H1 (cell line): ENCODE data around the gene KCNH8. TPM values are rescaled to one million over a fixed set of nuclear protein-coding genes. Genes with fewer than 3 reads are reported as not detected.

Experiments used
- CTCF ChIA-PET: fragments of 300-600 bp; sonication (Branson Sonifier 250); formaldehyde crosslinking; loops from one replicate; lab custom pipeline; 2021; ENCODE audit not compliant: partially characterized antibody; lab: Charles Lee
- POLR2A ChIA-PET: fragments of 300-600 bp; sonication (Branson Sonifier 250); formaldehyde crosslinking; loops from one replicate; lab custom pipeline; 2021; ENCODE audit warnings: inconsistent platforms; ENCODE audit not compliant: partially characterized antibody; lab: Charles Lee
- DNase-seq, 2 experiments: peaks; one replicate each; pipeline versions ENCODE4 v3.0.0 to v3.0.0-alpha.2; 2010 to 2022; ENCODE audit warnings: low spot score in 2 of 2, low read depth in 1 of 2, mixed read lengths in 1 of 2
- FAIRE-seq: peaks from 2 replicates; lab custom pipeline; 2011; peaks lifted over from hg19 to GRCh38; lab: Jason Lieb, UNC
- H2AFZ ChIP-seq: 2 replicates; pipeline ENCODE4 v1.8.1; 2012; ENCODE audit warnings: low read length, inconsistent platforms
- H2AK5ac ChIP-seq: 2 replicates; pipeline ENCODE4 v1.6.1; 2013; ENCODE audit warnings: low read depth, low read length
- H2BK120ac ChIP-seq: replicated peaks from 2 replicates; pipeline ENCODE3; 2013; ENCODE audit warnings: low read depth, low read length, inconsistent platforms
- H2BK12ac ChIP-seq: 2 replicates; pipeline ENCODE4 v1.6.1; 2013; ENCODE audit warnings: low read depth, low read length
- H2BK15ac ChIP-seq: 2 replicates; pipeline ENCODE4 v1.6.1; 2013; ENCODE audit warnings: low read length
- H2BK20ac ChIP-seq: 2 replicates; pipeline ENCODE4 v1.6.1; 2013; ENCODE audit warnings: low read length
- H2BK5ac ChIP-seq: 2 replicates; pipeline ENCODE4 v1.6.1; 2013; ENCODE audit warnings: low read depth, low read length
- H3K14ac ChIP-seq: 2 replicates; pipeline ENCODE4 v1.6.1; 2013; ENCODE audit warnings: inconsistent platforms; ENCODE audit not compliant: insufficient read length
- H3K18ac ChIP-seq: 2 replicates; pipeline ENCODE4 v1.6.1; 2013; ENCODE audit warnings: low read length; ENCODE audit errors: extremely low read depth
- H3K23ac ChIP-seq: 2 replicates; pipeline ENCODE4 v1.6.1; 2013; ENCODE audit warnings: inconsistent platforms; ENCODE audit not compliant: insufficient read length
- H3K23me2 ChIP-seq: 2 replicates; pipeline ENCODE4 v1.6.1; 2013; ENCODE audit warnings: low read depth, low read length
- H3K27ac ChIP-seq: 2 replicates; pipeline ENCODE4 v1.6.1; 2011; ENCODE audit warnings: low read depth, low read length, inconsistent platforms
- H3K27me3 ChIP-seq, 4 experiments: replicated peaks in 1 of 4; 1 replicate in 1 of 4; 2 replicates in 3 of 4; pipeline versions ENCODE4 v1.6.1 to v1.8.1; 2011 to 2013; ENCODE audit warnings: low read length in 3 of 4, mild to moderate bottlenecking in 3 of 4, inconsistent platforms in 2 of 4, mixed read lengths in 2 of 4, moderate library complexity in 1 of 4; ENCODE audit not compliant: control insufficient read depth in 3 of 4, insufficient read depth in 3 of 4; ENCODE audit errors: extremely low read depth in 1 of 4
- H3K36me3 ChIP-seq, 4 experiments: 2 replicates each; pipeline versions ENCODE4 v1.6.1 to v1.8.1; 2011 to 2013; ENCODE audit warnings: mild to moderate bottlenecking in 4 of 4, low read length in 3 of 4, moderate library complexity in 2 of 4, control low read depth in 1 of 4, inconsistent platforms in 1 of 4; ENCODE audit not compliant: insufficient read depth in 4 of 4, control insufficient read depth in 2 of 4
- H3K4ac ChIP-seq: replicated peaks from 2 replicates; pipeline ENCODE3; 2013; ENCODE audit warnings: low read length, low read depth, mixed read lengths, inconsistent platforms; ENCODE audit not compliant: insufficient read length
- H3K4me1 ChIP-seq, 4 experiments: replicated peaks in 1 of 4; 1 replicate in 1 of 4; 2 replicates in 3 of 4; pipeline versions ENCODE4 v1.6.1 to v1.8.1; 2011 to 2013; ENCODE audit warnings: low read length in 3 of 4, inconsistent platforms in 2 of 4, mixed read lengths in 1 of 4; ENCODE audit not compliant: insufficient read depth in 4 of 4, control insufficient read depth in 3 of 4
- H3K4me2 ChIP-seq, 2 experiments: 2 replicates each; pipeline versions ENCODE4 v1.6.1 to v1.8.1; 2011 to 2013; ENCODE audit warnings: low read depth in 2 of 2, low read length in 2 of 2, control low read depth in 1 of 2, inconsistent platforms in 1 of 2, mild to moderate bottlenecking in 1 of 2; ENCODE audit not compliant: insufficient read depth in 1 of 2
- H3K4me3 ChIP-seq, 4 experiments: fragments of 200-600, 300-600 bp in 1 of 4; sonication (generic), shearing (Covaris generic), sonication (Bioruptor Twin) in 1 of 4; 2 replicates each; pipeline versions ENCODE4 v1.5.1 to v1.8.1; 2011 to 2016; ENCODE audit warnings: low read length in 4 of 4, low read depth in 3 of 4, control low read depth in 2 of 4, inconsistent platforms in 2 of 4, mild to moderate bottlenecking in 2 of 4, mixed read lengths in 1 of 4, moderate library complexity in 1 of 4; ENCODE audit not compliant: insufficient read depth in 2 of 4; ENCODE audit errors: extremely low read depth in 1 of 4
- H3K56ac ChIP-seq: replicated peaks from 2 replicates; pipeline ENCODE3; 2013; ENCODE audit warnings: low read depth, mild to moderate bottlenecking, mixed read lengths, low read length, inconsistent platforms; ENCODE audit not compliant: insufficient read length
- H3K79me1 ChIP-seq: 2 replicates; pipeline ENCODE4 v1.6.1; 2013; ENCODE audit warnings: low read depth, low read length, control low read depth
- H3K79me2 ChIP-seq, 2 experiments: 2 replicates each; pipeline versions ENCODE4 v1.6.1 to v1.8.1; 2012 to 2013; ENCODE audit warnings: low read length in 2 of 2, mild to moderate bottlenecking in 2 of 2, inconsistent platforms in 1 of 2; ENCODE audit not compliant: insufficient read depth in 2 of 2, control insufficient read depth in 1 of 2
- H3K9ac ChIP-seq, 4 experiments: replicated peaks in 1 of 4; 1 replicate in 1 of 4; 2 replicates in 3 of 4; pipeline versions ENCODE4 v1.6.1 to v1.8.1; 2011 to 2013; ENCODE audit warnings: low read depth in 3 of 4, low read length in 3 of 4, control low read depth in 2 of 4, mild to moderate bottlenecking in 2 of 4, moderate library complexity in 2 of 4, inconsistent platforms in 1 of 4; ENCODE audit errors: extremely low read depth in 1 of 4
- H3K9me3 ChIP-seq, 2 experiments: 2 replicates each; pipeline versions ENCODE4 v1.6.1 to v1.8.1; 2012 to 2013; ENCODE audit warnings: mild to moderate bottlenecking in 2 of 2, moderate library complexity in 2 of 2, control low read depth in 1 of 2, inconsistent platforms in 1 of 2, low read depth in 1 of 2, low read length in 1 of 2, mixed read lengths in 1 of 2; ENCODE audit not compliant: insufficient read depth in 2 of 2
- H4K20me1 ChIP-seq, 2 experiments: replicated peaks in 1 of 2; 2 replicates each; pipeline versions ENCODE3 to v1.8.1; 2011 to 2013; ENCODE audit warnings: inconsistent platforms in 2 of 2, low read length in 2 of 2, mild to moderate bottlenecking in 1 of 2; ENCODE audit not compliant: insufficient read depth in 2 of 2, control insufficient read depth in 1 of 2
- H4K5ac ChIP-seq: 2 replicates; pipeline ENCODE4 v1.6.1; 2013; ENCODE audit warnings: low read length, low read depth, mixed read lengths, inconsistent platforms; ENCODE audit not compliant: insufficient read length
- H4K8ac ChIP-seq: 2 replicates; pipeline ENCODE4 v1.8.0; 2013; ENCODE audit warnings: mild to moderate bottlenecking, moderate library complexity, low read length, inconsistent platforms; ENCODE audit not compliant: insufficient read depth; ENCODE audit errors: extremely low read depth
- H4K91ac ChIP-seq: replicated peaks from 2 replicates; pipeline ENCODE3; 2013; ENCODE audit warnings: low read length, mixed read lengths, inconsistent platforms; ENCODE audit not compliant: insufficient read length
- ASH2L ChIP-seq: fragments of 200-600, 300-600 bp; sonication (generic); IDR thresholded peaks from one replicate; pipeline ENCODE4 v1.7.1; 2017; ENCODE audit warnings: low read length
- CHD2 ChIP-seq: IDR thresholded peaks from 2 replicates; pipeline ENCODE4 v1.6.1; 2012; ENCODE audit warnings: low read length, improper control_type of control experiment
- EGR1 ChIP-seq: IDR thresholded peaks from 2 replicates; pipeline ENCODE4 v1.6.1; 2011; ENCODE audit warnings: low read depth, low read length, borderline replicate concordance
- GABPA ChIP-seq: IDR thresholded peaks from 2 replicates; pipeline ENCODE4 v1.6.1; 2011; ENCODE audit warnings: mild to moderate bottlenecking, low read length, moderate library complexity, borderline replicate concordance; ENCODE audit not compliant: insufficient read depth
- KDM5A ChIP-seq: fragments of 200-600 bp; IDR thresholded peaks from 2 replicates; pipeline ENCODE4 v1.7.1; 2012; ENCODE audit warnings: mild to moderate bottlenecking, low read length, inconsistent platforms, mixed read lengths
- NRF1 ChIP-seq: IDR thresholded peaks from 2 replicates; pipeline ENCODE4 v1.6.1; 2011; ENCODE audit warnings: mild to moderate bottlenecking, low read depth, low read length, improper control_type of control experiment
- POU5F1 ChIP-seq: IDR thresholded peaks from 2 replicates; pipeline ENCODE4 v1.6.1; 2011; ENCODE audit warnings: low read depth, mild to moderate bottlenecking, low read length, moderate library complexity
- RNF2 ChIP-seq: fragments of 200-900, 300-1000 bp; sonication (generic); IDR thresholded peaks from 2 replicates; pipeline ENCODE4 v1.7.1; 2016; ENCODE audit warnings: borderline replicate concordance, low read depth, mild to moderate bottlenecking, antibody characterized with exemption, low read length; ENCODE audit not compliant: poor library complexity, severe bottlenecking; ENCODE audit errors: missing control alignments
- SP1 ChIP-seq: IDR thresholded peaks from 2 replicates; pipeline ENCODE4 v1.6.1; 2011; ENCODE audit warnings: low read depth, low read length
- WGBS, 2 experiments: shearing (Covaris generic) in 1 of 2; methylation state at CpG; one replicate each; pipeline versions ENCODE4 v1.1.6 to v1.1.7; 2013 to 2015; ENCODE audit warnings: low lambda C conversion rate in 2 of 2, mixed read lengths in 2 of 2, inconsistent platforms in 1 of 2, low coverage in 1 of 2, missing lambda C conversion rate in 1 of 2; ENCODE audit not compliant: insufficient replicate concordance in 2 of 2, insufficient coverage in 1 of 2, insufficient read length in 1 of 2; ENCODE audit errors: extremely low coverage in 1 of 2, missing lambda C conversion rate in 1 of 2; 5-methylcytosine and 5-hydroxymethylcytosine counted together
- polyA plus RNA-seq, 7 experiments: library from polyadenylated mRNA; depleted of rRNA in 3 of 7; stranded (reverse) in 5 of 7; unstranded in 2 of 7; fragments of >200 nt in 5 of 7; fragments of 200-250 nt in 2 of 7; gene quantifications; 1 replicate in 5 of 7; 2 replicates in 1 of 7; 4 replicates in 1 of 7; pipeline versions ENCODE4 v1.2.1 to v1.2.3, GENCODE V29; 2011 to 2013; ENCODE audit warnings: missing spikeins in 2 of 7, mixed read lengths in 2 of 7
- total RNA-seq: library from RNA; stranded (reverse); fragmentation: NEBNext Ultra II Directional; extraction: Animal tissue kit (Norgen Biotek cat#: 25700); gene quantifications from 2 replicates; pipeline ENCODE4 v1.2.1, GENCODE V29; 2021

The KCNH8 gene
- total and polyA plus RNA-seq, 2 of the 8 experiments (the other 6 are each of a cell fraction or from before 2014, with no cell fraction given) = 2.2 to 2.4 TPM

- Histone ChIP-seq H3K4ac (no peak overlapping the region), H4K8ac (no peak overlapping the region), H3K27ac (no peak overlapping the region), H4K20me1 (no peaks in the 10 kb centered on the region), H3K9me3 (no peaks in the 10 kb centered on the region), H3K23ac (no peak overlapping the region), H3K36me3 (no peaks in the 10 kb centered on the region), H3K79me1 (no peaks in the 10 kb centered on the region), H3K4me1 (no peaks in the 10 kb centered on the region), H2AFZ (no peak overlapping the region), H2AK5ac (no peak overlapping the region)
- 95% methylated on average over 2 of the region's 2 CpGs; no CpG with 5 or more reads in 1 of the 2 experiments for WGBS, 2 experiments
- FAIRE-seq = no peak
- POLR2A ChIA-PET = no interaction called here
- TF ChIP-seq KDM5A (no peak), EGR1 (no peak), NRF1 (no peak), POU5F1 (no peak), ASH2L (no peak), CHD2 (no peak), GABPA (no peak), SP1 (no peak), RNF2 (no peak)
- TF ChIP-seq, all 59 proteins: peak for 0
- no peak overlapping the region for H3K56ac ChIP-seq
- CTCF ChIA-PET = no interaction called here
- H2BK15ac ChIP-seq = no peak overlapping the region
- H4K5ac ChIP-seq = no peak overlapping the region
- no peak overlapping the region for H2BK12ac ChIP-seq
- H2BK120ac ChIP-seq = no peak overlapping the region
- H2BK5ac ChIP-seq = no peak overlapping the region
- H4K91ac ChIP-seq = no peak overlapping the region
- H3K79me2 ChIP-seq = no peaks in the 10 kb centered on the region
- H3K14ac ChIP-seq = no peak overlapping the region
- H2BK20ac ChIP-seq = no peak overlapping the region
- H3K18ac ChIP-seq = no peak overlapping the region
- H3K9ac ChIP-seq = no peak overlapping the region
- no peak overlapping the region for H3K4me2 ChIP-seq
- no peaks in the 10 kb centered on the region for H3K23me2 ChIP-seq
- H3K27me3 ChIP-seq = no peaks in the 10 kb centered on the region
- no peak for DNase-seq
- H3K4me3 ChIP-seq = no peak overlapping the region
Measured at GRCh38 chr3:19206540-19206939, 58.2 kb downstream of the KCNH8 start.
